Mesendoderm (in vitro differentiated cells): ENCODE measurements around the gene EIF3D.
A peak's percentile ranks its signal among the peaks of the same experiment; 100 is the strongest.

Experiments used
- DNase-seq: peaks from one replicate; pipeline ENCODE4 v3.0.0; 2013
- H2AK5ac ChIP-seq: 2 replicates; pipeline ENCODE4 v1.6.1; 2013; ENCODE audit warnings: low read length, inconsistent platforms
- H2BK120ac ChIP-seq: 2 replicates; pipeline ENCODE4 v1.6.1; 2013; ENCODE audit warnings: low read depth, mild to moderate bottlenecking, low read length, moderate library complexity, mixed read lengths
- H2BK15ac ChIP-seq: replicated peaks from 2 replicates; pipeline ENCODE4 v1.6.1; 2013; ENCODE audit warnings: low read depth, mild to moderate bottlenecking, moderate library complexity
- H2BK5ac ChIP-seq: 2 replicates; pipeline ENCODE4 v1.6.1; 2013; ENCODE audit warnings: low read length, inconsistent platforms
- H3K18ac ChIP-seq: 2 replicates; pipeline ENCODE4 v1.6.1; 2013; ENCODE audit warnings: mild to moderate bottlenecking, low read length, mixed read lengths
- H3K23ac ChIP-seq: one replicate; pipeline ENCODE4 v1.6.1; 2013; ENCODE audit warnings: low read length
- H3K27ac ChIP-seq: 2 replicates; pipeline ENCODE4 v1.5.1; 2013; ENCODE audit warnings: low read depth, mild to moderate bottlenecking, inconsistent platforms, low read length, moderate library complexity
- H3K27me3 ChIP-seq: 2 replicates; pipeline ENCODE4 v1.6.1; 2013; ENCODE audit warnings: low read length, control low read depth, mild to moderate bottlenecking, inconsistent platforms; ENCODE audit not compliant: insufficient read depth, poor library complexity
- H3K36me3 ChIP-seq: 2 replicates; pipeline ENCODE4 v1.6.1; 2013; ENCODE audit warnings: low read length, inconsistent platforms; ENCODE audit not compliant: control insufficient read depth, insufficient read depth
- H3K4ac ChIP-seq: one replicate; pipeline ENCODE4 v1.6.1; 2013; ENCODE audit warnings: low read depth, mild to moderate bottlenecking, low read length, moderate library complexity
- H3K4me1 ChIP-seq: 2 replicates; pipeline ENCODE4 v1.6.1; 2013; ENCODE audit warnings: low read depth, low read length, inconsistent platforms; ENCODE audit not compliant: control insufficient read depth
- H3K4me2 ChIP-seq: 2 replicates; pipeline ENCODE4 v1.6.1; 2013; ENCODE audit warnings: low read length
- H3K4me3 ChIP-seq: 2 replicates; pipeline ENCODE4 v1.5.1; 2013; ENCODE audit warnings: mild to moderate bottlenecking, low read length
- H3K56ac ChIP-seq: one replicate; pipeline ENCODE4 v1.6.1; 2013; ENCODE audit warnings: low read length
- H3K79me1 ChIP-seq: 2 replicates; pipeline ENCODE4 v1.6.1; 2013; ENCODE audit warnings: low read length, inconsistent platforms
- H3K79me2 ChIP-seq: 2 replicates; pipeline ENCODE4 v1.6.1; 2013; ENCODE audit warnings: mild to moderate bottlenecking, low read length; ENCODE audit not compliant: control insufficient read depth, insufficient read depth
- H3K9ac ChIP-seq: 2 replicates; pipeline ENCODE4 v1.6.1; 2013; ENCODE audit warnings: low read length, inconsistent platforms
- H4K5ac ChIP-seq: one replicate; pipeline ENCODE4 v1.6.1; 2013; ENCODE audit warnings: low read length
- H4K8ac ChIP-seq: one replicate; pipeline ENCODE4 v1.6.1; 2013; ENCODE audit warnings: low read depth, mild to moderate bottlenecking, control low read depth, low read length, moderate library complexity
- WGBS: extraction: QIAGEN DNeasy Blood & Tissue Kit; methylation state at CpG from one replicate; pipeline ENCODE4 v1.1.7; 2013; ENCODE audit warnings: low lambda C conversion rate, missing lambda C conversion rate; ENCODE audit not compliant: insufficient coverage; ENCODE audit errors: extremely low coverage; 5-methylcytosine and 5-hydroxymethylcytosine counted together

Gene EIF3D

GRCh38 chr22:36571991-36572390 lies 43.0 kb upstream of the EIF3D start:
- H3K9ac ChIP-seq = no peak overlapping the region
- no peaks in the 10 kb centered on the region for H3K79me2 ChIP-seq
- no peaks in the 10 kb centered on the region for H3K79me1 ChIP-seq

GRCh38 chr22:36569999-36570398 lies 41.0 kb upstream of the EIF3D start:
- DNase-seq = peak; percentile 80
- no peak overlapping the region for H3K4ac ChIP-seq
- no peak overlapping the region for H3K18ac ChIP-seq
- no peak overlapping the region for H2BK5ac ChIP-seq
- H3K56ac ChIP-seq = peak overlapping the region; percentile 70
- no peaks in the 10 kb centered on the region for H3K27me3 ChIP-seq
- H3K36me3 ChIP-seq = no peaks in the 10 kb centered on the region
- WGBS = no CpG with 5 or more reads among the region's 12 CpGs
- H3K23ac ChIP-seq = no peak overlapping the region
- H2BK15ac ChIP-seq = no peak overlapping the region
- no peak overlapping the region for H3K9ac ChIP-seq
- H2BK120ac ChIP-seq = no peak overlapping the region
- no peak overlapping the region for H3K27ac ChIP-seq
- no peaks in the 10 kb centered on the region for H3K4me1 ChIP-seq
- no peak overlapping the region for H2AK5ac ChIP-seq
- no peak overlapping the region for H4K5ac ChIP-seq
- no peaks in the 10 kb centered on the region for H3K79me2 ChIP-seq
- H3K4me2 ChIP-seq = no peak overlapping the region
- H3K4me3 ChIP-seq = no peak overlapping the region
- H3K79me1 ChIP-seq = no peaks in the 10 kb centered on the region
- no peak overlapping the region for H4K8ac ChIP-seq

More at GRCh38 chr22:36571991-36572390, 43.0 kb upstream of the EIF3D start:
- Histone ChIP-seq H2BK5ac (no peak overlapping the region), H3K36me3 (no peaks in the 10 kb centered on the region), H3K27ac (no peak overlapping the region), H3K4me1 (no peaks in the 10 kb centered on the region), H3K4me2 (no peak overlapping the region), H3K27me3 (no peaks in the 10 kb centered on the region), H3K4me3 (no peak overlapping the region), H3K56ac (no peak overlapping the region), H3K4ac (no peak overlapping the region), H2AK5ac (no peak overlapping the region), H4K5ac (no peak overlapping the region), H2BK120ac (no peak overlapping the region), H2BK15ac (no peak overlapping the region), H4K8ac (no peak overlapping the region), H3K23ac (no peak overlapping the region), H3K18ac (no peak overlapping the region)
- DNase-seq = no peak
- no CpG with 5 or more reads among the region's 2 CpGs for WGBS

- H3K36me3 ChIP-seq = no peaks in the 10 kb centered on the region
- H3K79me1 ChIP-seq = no peaks in the 10 kb centered on the region
- no peak overlapping the region for H4K8ac ChIP-seq
- WGBS = no CpG with 5 or more reads among the region's 6 CpGs
- DNase-seq = no peak
- no peak overlapping the region for H3K4me3 ChIP-seq
- no peak overlapping the region for H3K9ac ChIP-seq
- no peak overlapping the region for H2AK5ac ChIP-seq
- H2BK120ac ChIP-seq = no peak overlapping the region
- no peaks in the 10 kb centered on the region for H3K79me2 ChIP-seq
- no peak overlapping the region for H3K56ac ChIP-seq
- H2BK15ac ChIP-seq = no peak overlapping the region
- H3K4me1 ChIP-seq = no peaks in the 10 kb centered on the region
- H3K4me2 ChIP-seq = no peak overlapping the region
- no peak overlapping the region for H4K5ac ChIP-seq
- H3K27me3 ChIP-seq = no peaks in the 10 kb centered on the region
- H3K27ac ChIP-seq = no peak overlapping the region
- H3K4ac ChIP-seq = no peak overlapping the region
- H2BK5ac ChIP-seq = no peak overlapping the region
- no peak overlapping the region for H3K23ac ChIP-seq
- no peak overlapping the region for H3K18ac ChIP-seq
Measured at GRCh38 chr22:36568846-36569245, 39.9 kb upstream of the EIF3D start.

GRCh38 chr22:36566720-36567119 lies 37.8 kb upstream of the EIF3D start:
- no peak overlapping the region for H2BK120ac ChIP-seq
- WGBS = no CpG with 5 or more reads among the region's 8 CpGs
- no peak overlapping the region for H3K9ac ChIP-seq
- peaks cover 8% of the 10 kb centered on the region for H3K4me1 ChIP-seq
- no peak overlapping the region for H3K18ac ChIP-seq
- no peak overlapping the region for H3K27ac ChIP-seq
- no peak overlapping the region for H2AK5ac ChIP-seq
- no peaks in the 10 kb centered on the region for H3K79me2 ChIP-seq
- H3K56ac ChIP-seq = no peak overlapping the region
- no peak overlapping the region for H4K5ac ChIP-seq
- H3K4me2 ChIP-seq = no peak overlapping the region
- H2BK15ac ChIP-seq = no peak overlapping the region
- no peak overlapping the region for H4K8ac ChIP-seq
- no peak overlapping the region for H3K4me3 ChIP-seq
- H3K27me3 ChIP-seq = no peaks in the 10 kb centered on the region
- no peak for DNase-seq
- no peak overlapping the region for H3K23ac ChIP-seq
- H2BK5ac ChIP-seq = no peak overlapping the region
- no peaks in the 10 kb centered on the region for H3K79me1 ChIP-seq
- no peaks in the 10 kb centered on the region for H3K36me3 ChIP-seq
- H3K4ac ChIP-seq = no peak overlapping the region

- Histone ChIP-seq H4K5ac (no peak overlapping the region), H3K4ac (no peak overlapping the region), H4K8ac (no peak overlapping the region), H2BK120ac (no peak overlapping the region), H3K4me1 (peaks cover 13% of the 10 kb centered on the region), H3K18ac (no peak overlapping the region), H2AK5ac (no peak overlapping the region), H3K4me3 (no peak overlapping the region), H3K79me2 (no peaks in the 10 kb centered on the region), H3K9ac (no peak overlapping the region), H3K79me1 (no peaks in the 10 kb centered on the region), H2BK15ac (no peak overlapping the region), H3K4me2 (no peak overlapping the region), H3K27me3 (no peaks in the 10 kb centered on the region), H2BK5ac (no peak overlapping the region), H3K23ac (no peak overlapping the region), H3K56ac (no peak overlapping the region), H3K36me3 (no peaks in the 10 kb centered on the region), H3K27ac (no peak overlapping the region)
- DNase-seq = no peak
- WGBS = no CpG with 5 or more reads among the region's 6 CpGs
Measured at GRCh38 chr22:36565686-36566085, 36.7 kb upstream of the EIF3D start.

GRCh38 chr22:36565159-36565507 lies 36.2 kb upstream of the EIF3D start:
- Histone ChIP-seq H3K79me1 (no peaks in the 10 kb centered on the region), H3K27ac (no peak overlapping the region), H2BK5ac (no peak overlapping the region), H3K27me3 (no peaks in the 10 kb centered on the region), H3K4me1 (peaks cover 13% of the 10 kb centered on the region), H2AK5ac (no peak overlapping the region), H3K9ac (no peak overlapping the region), H3K36me3 (no peaks in the 10 kb centered on the region), H3K4ac (no peak overlapping the region), H3K79me2 (no peaks in the 10 kb centered on the region), H2BK15ac (no peak overlapping the region), H4K8ac (no peak overlapping the region), H3K4me3 (no peak overlapping the region), H3K18ac (no peak overlapping the region), H4K5ac (no peak overlapping the region), H2BK120ac (no peak overlapping the region), H3K23ac (no peak overlapping the region), H3K56ac (no peak overlapping the region), H3K4me2 (no peak overlapping the region)
- DNase-seq = no peak
- no CpG with 5 or more reads among the region's 5 CpGs for WGBS
